ENCODE results near the gene GYS2.

The GYS2 gene

DNA sequence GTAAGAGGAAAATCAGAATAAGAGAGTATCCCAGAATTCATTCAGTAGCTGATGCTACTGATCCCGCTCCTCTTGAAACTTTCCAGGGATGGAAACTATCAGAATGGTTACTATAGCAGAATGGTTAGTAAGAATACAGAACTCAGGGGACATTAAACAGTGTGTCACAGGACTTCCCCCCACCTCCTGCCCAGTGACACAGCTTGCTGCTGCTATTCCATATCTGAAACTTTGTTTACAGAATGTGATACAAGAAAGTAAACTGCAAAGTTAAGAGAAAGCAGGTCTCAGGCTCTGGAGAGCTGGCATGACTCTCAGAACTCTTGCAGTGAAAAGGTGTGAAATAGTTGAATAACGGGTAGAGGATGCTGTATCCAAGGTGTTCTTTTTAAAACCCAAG lies 75.2 kb downstream of the GYS2 start:
- Histone ChIP-seq H3K27me3 (ENCODE audit: insufficient read depth, poor library complexity, severe bottlenecking) (no peaks in the 10 kb centered on the region), H3K4me1 (ENCODE audit: insufficient read depth, poor library complexity, severe bottlenecking) (peaks cover 7% of the 10 kb centered on the region), H3K4me3 (ENCODE audit: severe bottlenecking) (no peak overlapping the region), H3K36me3 (ENCODE audit: low read depth) (no peaks in the 10 kb centered on the region), H3K9me3 (ENCODE audit: severe bottlenecking) (no peaks in the 10 kb centered on the region), H3K27ac (ENCODE audit: poor library complexity, severe bottlenecking) (no peak overlapping the region)
- ATAC-seq (ENCODE audit: low read depth): no peak
- TF ChIP-seq, protein P1, sequence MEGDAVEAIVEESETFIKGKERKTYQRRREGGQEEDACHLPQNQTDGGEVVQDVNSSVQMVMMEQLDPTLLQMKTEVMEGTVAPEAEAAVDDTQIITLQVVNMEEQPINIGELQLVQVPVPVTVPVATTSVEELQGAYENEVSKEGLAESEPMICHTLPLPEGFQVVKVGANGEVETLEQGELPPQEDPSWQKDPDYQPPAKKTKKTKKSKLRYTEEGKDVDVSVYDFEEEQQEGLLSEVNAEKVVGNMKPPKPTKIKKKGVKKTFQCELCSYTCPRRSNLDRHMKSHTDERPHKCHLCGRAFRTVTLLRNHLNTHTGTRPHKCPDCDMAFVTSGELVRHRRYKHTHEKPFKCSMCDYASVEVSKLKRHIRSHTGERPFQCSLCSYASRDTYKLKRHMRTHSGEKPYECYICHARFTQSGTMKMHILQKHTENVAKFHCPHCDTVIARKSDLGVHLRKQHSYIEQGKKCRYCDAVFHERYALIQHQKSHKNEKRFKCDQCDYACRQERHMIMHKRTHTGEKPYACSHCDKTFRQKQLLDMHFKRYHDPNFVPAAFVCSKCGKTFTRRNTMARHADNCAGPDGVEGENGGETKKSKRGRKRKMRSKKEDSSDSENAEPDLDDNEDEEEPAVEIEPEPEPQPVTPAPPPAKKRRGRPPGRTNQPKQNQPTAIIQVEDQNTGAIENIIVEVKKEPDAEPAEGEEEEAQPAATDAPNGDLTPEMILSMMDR (IDR thresholded peaks at IDR 0.05; ENCODE audit: poor library complexity, severe bottlenecking): no peak
- no peak for DNase-seq (ENCODE audit: low spot score)

DNA sequence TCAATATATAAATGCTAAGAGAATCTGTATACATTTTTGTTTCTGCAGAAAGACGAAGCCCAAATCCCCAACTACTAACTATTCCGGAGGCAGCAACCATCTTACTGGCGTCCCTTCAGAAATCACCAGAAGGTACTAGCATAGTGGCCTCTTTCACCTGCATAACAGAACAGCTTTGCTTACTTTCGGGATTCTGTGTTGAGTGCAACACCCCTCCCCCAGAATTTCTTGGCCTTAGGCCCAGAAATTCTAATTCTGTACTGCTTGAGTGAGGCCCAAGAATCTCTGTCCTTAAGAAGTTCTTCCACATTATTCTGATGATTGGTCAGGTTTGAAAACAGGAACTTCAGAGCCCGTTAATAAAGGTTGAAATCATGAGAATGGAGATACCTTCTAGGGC lies 75.7 kb downstream of the GYS2 start:
- no peaks in the 10 kb centered on the region for H3K27me3 ChIP-seq (ENCODE audit: insufficient read depth, poor library complexity, severe bottlenecking)
- no peak overlapping the region for H3K27ac ChIP-seq (ENCODE audit: poor library complexity, severe bottlenecking)
- no peak overlapping the region for H3K4me3 ChIP-seq (ENCODE audit: severe bottlenecking)
- ATAC-seq (ENCODE audit: low read depth) (no peak), DNase-seq (ENCODE audit: low spot score) (no peak)
- H3K4me1 ChIP-seq (ENCODE audit: insufficient read depth, poor library complexity, severe bottlenecking): peaks cover 7% of the 10 kb centered on the region
- no peaks in the 10 kb centered on the region for H3K9me3 ChIP-seq (ENCODE audit: severe bottlenecking)
- TF ChIP-seq, protein P1 (IDR thresholded peaks at IDR 0.05; ENCODE audit: poor library complexity, severe bottlenecking): no peak
- H3K36me3 ChIP-seq (ENCODE audit: low read depth): no peaks in the 10 kb centered on the region

DNA sequence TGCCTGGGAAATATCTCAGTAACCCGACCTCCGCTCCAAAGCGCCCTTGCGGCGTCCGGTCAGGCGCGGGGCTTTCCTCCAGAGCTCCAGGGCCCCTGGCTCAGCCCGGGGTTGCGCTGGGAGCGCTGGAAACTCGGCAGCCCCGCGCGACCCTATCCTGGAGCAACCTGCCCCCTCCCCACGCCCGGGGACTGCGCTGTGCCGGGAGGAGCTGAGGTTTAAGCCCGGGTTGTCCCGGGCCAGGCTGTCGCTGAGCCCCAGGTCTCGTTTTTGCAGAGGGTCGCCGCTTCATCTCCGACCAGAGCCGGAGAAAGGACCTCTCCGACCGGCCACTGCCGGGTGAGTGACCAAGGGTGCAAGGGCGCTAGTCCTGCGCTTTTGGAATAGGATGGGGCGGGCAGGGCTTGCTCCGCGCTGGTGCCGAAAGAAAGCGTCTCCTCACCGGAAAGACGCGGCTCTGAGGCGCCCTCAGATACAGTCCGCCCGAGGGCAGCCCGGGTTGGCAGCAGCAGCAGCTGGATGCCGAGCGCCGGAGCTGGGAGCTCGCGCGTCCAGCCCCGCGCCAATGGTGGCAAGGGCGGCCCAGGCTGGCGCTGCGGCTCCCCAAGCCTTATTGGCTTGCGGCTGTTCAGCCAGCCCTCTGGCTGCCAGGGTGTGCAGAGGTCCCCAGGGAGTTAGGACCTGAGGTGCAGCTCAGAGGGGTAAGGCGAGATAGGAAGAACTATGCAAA lies 77.0 kb downstream of the GYS2 start:
- Histone ChIP-seq H3K27me3 (ENCODE audit: insufficient read depth, poor library complexity, severe bottlenecking) (no peaks in the 10 kb centered on the region), H3K4me1 (ENCODE audit: insufficient read depth, poor library complexity, severe bottlenecking) (peaks cover 7% of the 10 kb centered on the region), H3K36me3 (ENCODE audit: low read depth) (no peaks in the 10 kb centered on the region), H3K4me3 (ENCODE audit: severe bottlenecking) (peak overlapping the region; percentile 39), H3K9me3 (ENCODE audit: severe bottlenecking) (no peaks in the 10 kb centered on the region), H3K27ac (ENCODE audit: poor library complexity, severe bottlenecking) (no peak overlapping the region)
- peak; percentile 94 for ATAC-seq (ENCODE audit: low read depth)
- peak; percentile 50 for DNase-seq (ENCODE audit: low spot score)
- TF ChIP-seq, protein P1 (IDR thresholded peaks at IDR 0.05; ENCODE audit: poor library complexity, severe bottlenecking): no peak

DNA sequence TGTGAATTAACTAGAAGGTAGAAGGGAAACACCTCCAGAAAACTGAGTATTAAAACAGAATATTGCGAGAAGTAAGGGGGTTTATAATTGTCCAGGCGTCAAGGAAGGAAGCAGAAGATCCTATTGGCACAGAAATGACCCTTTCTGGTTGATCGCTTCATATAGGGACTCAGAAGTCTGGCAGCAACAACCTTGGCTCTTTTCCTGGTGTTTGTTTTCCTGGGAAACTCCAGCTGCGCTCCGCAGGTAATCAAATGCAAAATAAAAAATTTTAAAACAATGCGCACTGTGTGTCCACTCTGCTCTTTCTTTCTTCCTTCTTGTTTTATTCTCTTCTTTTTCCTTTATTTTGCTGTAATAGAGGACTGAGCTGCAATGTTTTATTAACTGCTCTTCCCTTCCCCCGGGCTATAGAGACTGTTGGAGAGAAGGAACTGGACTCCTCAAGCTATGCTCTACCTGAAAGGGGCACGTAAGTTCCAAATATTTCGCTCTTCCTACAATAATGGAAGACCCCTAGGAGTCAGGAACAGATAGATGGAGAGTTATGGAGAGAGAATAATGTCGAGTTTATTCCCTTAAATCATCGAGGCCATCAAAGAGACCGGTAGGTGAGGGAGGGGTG lies 77.8 kb downstream of the GYS2 start:
- DNase-seq (ENCODE audit: low spot score) (no peak), ATAC-seq (ENCODE audit: low read depth) (no peak)
- Histone ChIP-seq H3K36me3 (ENCODE audit: low read depth) (no peaks in the 10 kb centered on the region), H3K4me3 (ENCODE audit: severe bottlenecking) (peak overlapping the region; percentile 39), H3K27me3 (ENCODE audit: insufficient read depth, poor library complexity, severe bottlenecking) (no peaks in the 10 kb centered on the region), H3K9me3 (ENCODE audit: severe bottlenecking) (no peaks in the 10 kb centered on the region), H3K4me1 (ENCODE audit: insufficient read depth, poor library complexity, severe bottlenecking) (peaks cover 7% of the 10 kb centered on the region), H3K27ac (ENCODE audit: poor library complexity, severe bottlenecking) (no peak overlapping the region)
- TF ChIP-seq, protein P1 (IDR thresholded peaks at IDR 0.05; ENCODE audit: poor library complexity, severe bottlenecking): no peak

DNA sequence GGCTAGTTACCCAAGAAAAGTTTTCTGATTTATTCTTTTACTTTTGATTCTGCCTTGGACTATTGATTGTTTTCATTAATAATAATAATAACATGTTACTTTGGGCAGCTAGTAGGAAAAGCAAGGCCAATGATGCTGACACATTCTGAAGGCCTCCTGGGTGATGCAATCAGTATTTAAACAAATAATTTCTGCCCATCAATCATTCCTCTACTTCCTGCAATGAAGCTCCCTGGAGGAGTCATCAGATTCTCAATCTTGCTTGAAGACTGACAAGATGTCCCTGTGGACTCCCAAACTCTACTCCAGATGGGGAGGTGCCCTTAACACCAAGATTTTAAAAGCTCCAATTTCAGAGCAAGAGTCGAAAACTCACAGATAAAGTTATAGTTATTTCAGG lies 78.6 kb downstream of the GYS2 start, which contains the start of gene SPX:
Gene SPX, plus strand, starts transcription at position 244 of the 400 bp plus-strand sequence. CDS start 177 bp downstream, outside the sequence.
- no peaks in the 10 kb centered on the region for H3K27me3 ChIP-seq (ENCODE audit: insufficient read depth, poor library complexity, severe bottlenecking)
- peaks cover 7% of the 10 kb centered on the region for H3K4me1 ChIP-seq (ENCODE audit: insufficient read depth, poor library complexity, severe bottlenecking)
- TF ChIP-seq, protein P1 (IDR thresholded peaks at IDR 0.05; ENCODE audit: poor library complexity, severe bottlenecking): no peak
- H3K27ac ChIP-seq (ENCODE audit: poor library complexity, severe bottlenecking): no peak within 1 kb of the TSS
- DNase-seq (ENCODE audit: low spot score): no peak
- H3K4me3 ChIP-seq (ENCODE audit: severe bottlenecking): no peak within 1 kb of the TSS
- peak; percentile 40 for ATAC-seq (ENCODE audit: low read depth)
- H3K36me3 ChIP-seq (ENCODE audit: low read depth): no peaks in the 10 kb centered on the region
- no peaks in the 10 kb centered on the region for H3K9me3 ChIP-seq (ENCODE audit: severe bottlenecking)

All from RWPE2 (cell line).